T-helper 1 cell (primary cell): ENCODE data around the gene KCNT2.

ENCODE experiments used
- DNase-seq, 5 donors: peaks; one replicate each; pipeline ENCODE4 v3.0.0-alpha.2; 2012 to 2020

The KCNT2 gene

DNA sequence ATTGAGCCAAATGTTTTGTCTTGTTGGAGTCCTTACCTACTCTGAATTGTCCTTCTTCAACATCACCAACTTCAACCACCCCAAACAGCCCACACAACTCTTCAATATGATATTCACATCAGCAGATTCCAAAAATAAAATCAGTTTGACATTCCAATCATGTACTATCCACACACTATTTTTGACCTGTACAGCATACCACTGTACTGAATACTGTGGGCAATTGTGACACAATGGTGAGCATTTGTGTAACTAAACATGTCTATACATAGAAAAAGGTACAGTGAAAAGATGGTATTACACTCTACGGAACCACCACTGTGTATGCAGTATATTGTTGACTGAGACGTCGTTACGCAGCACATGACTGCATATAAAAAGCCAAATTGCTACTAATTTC, 223.1 kb downstream of the KCNT2 start:
- DNase-seq = no peak

DNA sequence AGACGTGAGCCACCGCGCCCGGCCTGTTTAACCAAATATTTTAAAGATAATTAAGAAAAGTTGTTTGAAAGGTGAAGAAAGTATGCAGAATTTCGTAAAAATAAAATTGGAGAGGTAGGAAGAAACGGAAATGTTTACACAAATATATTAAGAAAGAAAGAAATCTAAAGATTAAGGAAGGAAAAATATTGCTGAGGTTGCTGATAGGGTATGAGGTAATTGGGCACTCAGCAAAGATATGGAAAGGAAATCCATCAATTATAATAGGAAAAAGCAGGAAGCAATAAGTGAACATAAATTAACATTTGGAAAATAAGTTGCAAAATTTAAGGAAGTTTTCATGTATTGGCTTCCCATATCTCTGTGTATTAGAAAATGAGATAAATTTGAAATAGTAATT, 225.9 kb downstream of the KCNT2 start:
- no peak for DNase-seq

- no peak for DNase-seq
Observed at GRCh38 chr1:196381544-196381943, 226.7 kb downstream of the KCNT2 start.

GRCh38 chr1:196380316-196380715, 227.9 kb downstream of the KCNT2 start:
- no peak for DNase-seq

DNA sequence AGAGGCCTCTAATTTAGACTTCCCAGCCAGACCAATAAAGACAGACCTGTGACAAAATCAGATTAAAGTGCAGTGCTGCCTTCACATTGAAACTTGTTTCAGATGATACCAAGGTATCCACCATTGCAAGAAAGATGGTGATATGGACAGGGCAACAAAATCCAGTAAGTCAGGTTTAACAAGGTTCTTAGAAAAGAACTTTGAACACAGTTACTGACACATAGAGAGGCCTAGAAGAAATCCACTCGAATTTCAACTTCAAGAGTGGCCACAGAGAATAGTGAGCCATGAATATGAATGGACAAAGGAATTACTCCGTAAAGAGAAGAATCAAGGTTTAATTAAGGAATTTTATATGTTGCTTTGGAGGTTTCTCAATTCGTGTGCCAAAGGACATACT, 230.4 kb downstream of the KCNT2 start:
- DNase-seq = no peak

GRCh38 chr1:196376630-196377328, 231.5 kb downstream of the KCNT2 start:
- no peak for DNase-seq

- DNase-seq = no peak
Observed at GRCh38 chr1:196373798-196374197, 234.4 kb downstream of the KCNT2 start.

- DNase-seq = peak in 1 of 5 donors; percentile 6
Observed at GRCh38 chr1:196372896-196373536, 235.2 kb downstream of the KCNT2 start.

DNA sequence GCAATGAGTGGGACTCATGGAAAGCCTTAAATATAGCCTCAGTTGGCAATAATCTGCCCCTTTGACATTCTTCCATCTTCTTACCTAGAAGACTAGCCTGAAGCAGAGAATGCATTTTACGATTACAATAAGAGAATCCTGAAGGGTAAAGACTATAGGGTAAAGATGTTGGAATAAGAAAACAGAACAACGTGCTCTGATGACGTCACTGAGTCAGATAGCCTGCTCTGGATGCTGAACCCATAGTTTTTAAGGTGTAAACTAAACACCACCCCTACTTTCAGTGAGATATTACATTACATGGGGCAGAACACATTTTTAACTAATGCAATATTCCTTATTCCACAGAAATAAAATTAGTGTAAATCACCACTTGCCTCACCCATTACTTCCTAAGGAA, 240.4 kb downstream of the KCNT2 start:
- no peak for DNase-seq

GRCh38 chr1:196366817-196367495, 241.3 kb downstream of the KCNT2 start:
- no peak for DNase-seq

DNA sequence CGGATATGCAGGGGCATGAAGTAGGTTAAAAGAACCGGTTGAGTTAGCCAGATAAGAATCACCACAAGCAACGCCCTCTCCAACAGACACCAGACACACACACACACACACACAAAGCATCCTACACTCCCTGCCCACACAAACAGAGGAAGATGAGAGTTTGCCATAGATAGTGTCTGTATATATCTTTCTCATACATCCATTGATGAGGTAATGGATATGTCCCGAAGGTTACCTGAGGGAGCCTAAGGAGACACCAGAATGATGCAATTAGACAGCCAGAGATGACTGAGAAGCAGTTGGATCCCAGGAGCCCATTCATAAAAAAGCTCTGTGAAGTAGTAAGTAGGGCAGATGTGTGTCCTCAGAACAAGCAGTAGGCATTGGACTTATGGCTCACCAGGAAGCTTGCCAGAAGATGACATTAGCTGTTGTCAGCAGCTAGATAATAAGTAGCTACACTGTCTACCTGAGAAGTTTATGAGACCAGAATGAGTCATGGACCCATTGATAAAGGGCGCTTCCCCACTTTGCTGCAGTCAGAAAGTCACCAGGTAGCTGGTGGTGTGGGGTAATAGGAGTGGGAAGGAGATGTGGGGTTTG, 247.0 kb downstream of the KCNT2 start:
- no peak for DNase-seq

GRCh38 chr1:196357913-196358312, 250.3 kb downstream of the KCNT2 start:
- no peak for DNase-seq

DNA sequence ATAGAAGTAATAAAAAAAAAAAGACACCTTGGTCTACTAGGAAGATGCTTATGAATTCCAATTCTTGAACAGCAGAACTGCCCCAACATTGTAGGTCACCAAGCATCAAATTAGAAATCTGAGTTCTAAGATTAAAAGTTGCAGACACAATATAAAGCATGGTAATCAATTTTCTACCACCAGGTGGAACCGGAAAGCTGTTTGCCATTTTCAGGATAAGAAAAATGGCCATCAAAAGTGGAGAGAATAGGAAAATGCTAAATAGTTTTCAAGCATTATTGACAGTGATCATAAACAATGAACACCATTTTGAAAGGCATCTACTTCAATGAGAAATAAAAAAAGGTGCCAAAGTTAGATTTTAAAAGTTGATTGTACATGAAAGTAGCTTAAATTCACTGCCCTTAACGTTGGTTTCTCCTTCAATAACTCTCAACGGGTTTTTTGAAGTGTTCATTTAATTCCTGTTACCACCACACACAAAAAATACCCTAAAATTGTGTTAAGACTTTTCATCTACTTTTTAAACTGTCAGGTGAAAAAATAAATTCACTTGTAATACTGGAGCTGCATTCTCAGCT, 252.9 kb downstream of the KCNT2 start:
- no peak for DNase-seq

GRCh38 chr1:196344453-196344852, 263.8 kb downstream of the KCNT2 start:
- DNase-seq = no peak

DNA sequence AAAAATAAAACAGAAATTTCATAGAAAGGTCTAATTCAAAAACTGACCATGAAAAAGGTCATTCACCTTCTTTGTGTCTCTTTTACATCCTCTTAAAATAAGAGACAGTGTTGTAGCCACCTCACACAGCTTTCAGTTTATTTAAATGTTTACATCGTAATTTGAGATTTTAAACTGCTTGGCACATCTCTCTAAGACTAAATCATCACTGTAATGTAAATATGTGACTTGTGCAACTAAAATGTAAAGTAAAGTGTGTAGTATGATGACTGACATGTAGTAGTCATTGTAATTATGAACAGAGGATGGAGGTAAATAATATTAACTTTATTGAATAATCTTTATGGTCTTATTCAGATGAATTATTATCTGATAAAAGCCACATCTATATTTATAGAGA, 283.9 kb downstream of the KCNT2 start:
- DNase-seq = no peak

DNA sequence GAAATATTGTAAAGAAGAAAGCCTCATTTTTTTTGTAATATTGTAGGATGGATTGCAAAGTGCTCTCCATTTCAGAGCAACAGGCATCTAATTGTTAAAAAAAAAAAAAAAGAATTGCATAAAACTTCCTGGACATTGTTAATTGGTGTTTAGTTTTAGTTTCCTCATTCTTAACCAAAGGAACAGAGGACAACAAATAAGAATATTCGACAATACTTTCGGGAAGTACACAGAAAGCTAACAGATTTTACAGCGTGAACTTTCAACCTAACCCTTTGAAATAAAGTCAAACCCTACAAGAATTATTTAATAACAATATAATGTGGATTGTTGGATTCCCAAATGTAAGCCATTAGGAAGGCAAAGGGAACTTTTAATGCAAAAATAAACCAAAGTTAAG, 284.4 kb downstream of the KCNT2 start:
- no peak for DNase-seq

- DNase-seq = no peak
Observed at GRCh38 chr1:196319301-196319700, 288.9 kb downstream of the KCNT2 start.

GRCh38 chr1:196317535-196318522, 290.4 kb downstream of the KCNT2 start:
- DNase-seq = no peak

DNA sequence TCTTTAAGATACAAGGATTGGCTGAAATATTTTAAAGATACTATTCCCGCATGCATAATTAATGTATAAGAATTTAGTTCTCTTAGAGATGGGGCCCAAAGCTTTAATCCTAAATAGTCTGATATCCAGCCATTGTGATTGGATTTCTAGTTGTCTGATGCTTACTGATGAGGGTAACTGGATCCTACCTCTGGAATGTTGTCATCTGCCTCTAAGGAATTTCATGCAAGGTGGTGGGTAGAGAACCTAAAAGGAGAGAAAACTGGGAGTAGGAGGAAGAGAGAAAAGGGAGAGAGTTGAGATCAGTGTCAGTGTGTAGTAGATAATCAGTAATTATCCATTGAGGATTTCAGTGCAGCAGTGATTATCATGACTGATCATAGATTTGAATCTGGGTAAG, 295.5 kb downstream of the KCNT2 start:
- DNase-seq = no peak

GRCh38 chr1:196309386-196309785, 298.9 kb downstream of the KCNT2 start:
- no peak for DNase-seq

GRCh38 chr1:196308176-196308575, 300.1 kb downstream of the KCNT2 start:
- DNase-seq = no peak

DNA sequence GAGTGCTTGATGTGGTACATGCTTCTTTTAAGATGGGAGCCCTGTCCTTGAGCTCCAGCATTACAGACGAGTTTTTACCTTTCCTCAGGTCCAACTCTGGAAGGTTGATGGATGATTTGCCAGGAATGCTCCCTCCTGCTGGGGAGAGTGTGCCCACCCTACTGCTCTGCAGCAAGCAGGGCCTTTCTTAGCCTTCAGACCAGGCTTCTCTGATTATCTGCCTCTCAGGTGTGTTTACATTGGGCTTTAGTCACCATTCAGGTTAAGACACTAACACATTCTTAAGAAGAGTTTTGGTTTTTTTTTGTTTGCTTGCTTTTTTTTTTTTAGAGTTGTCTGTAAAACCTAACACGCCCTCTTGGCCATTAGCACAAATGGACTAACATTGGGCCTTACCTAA, 301.8 kb downstream of the KCNT2 start:
- DNase-seq = no peak
